Calu3 (cell line): ENCODE data around the gene PPP1R26. TPM values are rescaled to one million over a fixed set of nuclear protein-coding genes. Genes with fewer than 3 reads are reported as not detected.

Experiments used
- BruUV-seq: library from RNA; stranded (reverse); fragments of 400-500 nt; replicated peaks from 2 replicates; lab custom pipeline; 2021; lab: Mats Ljungman, UMichigan
- CTCF ChIA-PET: fragments of 300-600 bp; sonication (Branson Sonifier 250); formaldehyde crosslinking; loops from one replicate; lab custom pipeline; 2022; ENCODE audit warnings: antibody characterized with exemption; lab: Charles Lee
- DNase-seq: peaks from one replicate; pipeline ENCODE4 v3.0.0; 2022
- H3K27ac Mint-ChIP-seq: one replicate; pipeline ENCODE4 v1.8.0; 2022; ENCODE audit warnings: mixed read lengths; ENCODE audit not compliant: unreplicated experiment
- H3K27me3 Mint-ChIP-seq: one replicate; pipeline ENCODE4 v1.8.0; 2022; ENCODE audit warnings: mixed read lengths; ENCODE audit not compliant: unreplicated experiment
- H3K36me3 Mint-ChIP-seq: one replicate; pipeline ENCODE4 v1.8.0; 2022; ENCODE audit warnings: mild to moderate bottlenecking, moderate library complexity, mixed read lengths; ENCODE audit not compliant: insufficient read depth, unreplicated experiment
- H3K4me1 Mint-ChIP-seq: one replicate; pipeline ENCODE4 v1.8.0; 2022; ENCODE audit warnings: mild to moderate bottlenecking, low read depth, mixed read lengths; ENCODE audit not compliant: unreplicated experiment
- H3K4me3 Mint-ChIP-seq: one replicate; pipeline ENCODE4 v1.8.0; 2022; ENCODE audit warnings: mild to moderate bottlenecking, low read depth, moderate library complexity, mixed read lengths; ENCODE audit not compliant: unreplicated experiment
- H3K9me3 Mint-ChIP-seq: one replicate; pipeline ENCODE4 v1.8.0; 2022; ENCODE audit warnings: low read depth, mixed read lengths; ENCODE audit not compliant: unreplicated experiment
- intact Hi-C: fragments of 100-400 bp; cut with micrococcal nuclease; formaldehyde crosslinking; loops from one replicate; pipeline ENCODE4 v1.10.0; 2022; ENCODE audit not compliant: unreplicated experiment
- total RNA-seq: library from RNA; stranded (reverse); gene quantifications from 2 replicates; pipeline ENCODE4 v1.2.3, GENCODE V29; 2022
- TF ChIP-seq, protein P1 (sequence below): fragments of 200-600 bp; IDR thresholded peaks from one replicate; pipeline ENCODE4 v1.8.0; 2022; ENCODE audit warnings: antibody characterized with exemption; ENCODE audit not compliant: unreplicated experiment

The PPP1R26 gene
- total RNA-seq, 1 experiment from 2014 or later = 35.1 TPM

DNA sequence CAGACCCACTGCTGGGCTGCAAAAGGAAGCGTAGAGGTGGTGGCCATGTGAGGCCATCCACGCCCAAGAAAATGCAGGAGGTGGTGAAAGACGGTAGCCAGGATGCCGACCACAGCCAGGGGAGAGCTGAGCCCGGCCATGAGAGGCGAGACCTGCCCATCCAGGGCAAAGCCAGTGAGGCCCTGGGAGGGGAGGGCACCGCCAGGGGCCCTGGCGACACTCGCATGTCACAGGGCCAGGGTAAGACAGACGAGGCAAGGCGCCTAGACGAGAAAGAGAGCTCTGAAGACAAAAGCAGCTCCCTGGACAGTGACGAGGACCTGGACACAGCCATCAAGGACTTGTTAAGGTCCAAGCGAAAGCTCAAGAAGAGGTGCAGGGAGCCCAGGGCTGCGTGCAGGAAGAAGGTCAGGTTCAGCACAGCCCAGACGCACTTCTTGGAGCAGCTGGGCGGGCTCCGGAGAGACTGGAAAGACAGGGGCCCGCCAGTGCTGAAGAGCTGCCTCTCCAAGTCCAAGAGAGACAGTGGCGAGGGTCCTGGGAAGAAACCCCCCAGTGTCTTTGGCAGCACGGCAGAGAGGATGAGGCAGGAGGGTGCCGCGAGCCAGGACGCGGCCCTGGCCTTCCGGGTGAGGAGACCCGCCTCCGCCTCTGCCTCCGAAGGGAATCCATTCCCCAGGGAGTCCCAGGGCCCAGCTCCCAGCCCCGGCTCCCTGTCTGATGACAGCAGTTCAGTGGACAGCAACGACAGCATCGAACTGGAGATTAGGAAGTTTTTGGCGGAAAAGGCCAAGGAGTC is 6.9 kb downstream of the PPP1R26 start:
- Mint-ChIP-seq H3K9me3 (no peaks in the 10 kb centered on the region), H3K27me3 (no peaks in the 10 kb centered on the region), H3K27ac (no peak overlapping the region), H3K4me1 (no peaks in the 10 kb centered on the region), H3K4me3 (no peak overlapping the region), H3K36me3 (peaks cover 21% of the 10 kb centered on the region)
- intact Hi-C loops = no loop called here
- BruUV-seq = no TSS peak
- CTCF ChIA-PET = interaction anchor here (0.6 kb wide), 1 partner anchor 49 kb away, joined by 3 read pairs; no protein-coding TSS in a partner anchor
- TF ChIP-seq, protein P1, sequence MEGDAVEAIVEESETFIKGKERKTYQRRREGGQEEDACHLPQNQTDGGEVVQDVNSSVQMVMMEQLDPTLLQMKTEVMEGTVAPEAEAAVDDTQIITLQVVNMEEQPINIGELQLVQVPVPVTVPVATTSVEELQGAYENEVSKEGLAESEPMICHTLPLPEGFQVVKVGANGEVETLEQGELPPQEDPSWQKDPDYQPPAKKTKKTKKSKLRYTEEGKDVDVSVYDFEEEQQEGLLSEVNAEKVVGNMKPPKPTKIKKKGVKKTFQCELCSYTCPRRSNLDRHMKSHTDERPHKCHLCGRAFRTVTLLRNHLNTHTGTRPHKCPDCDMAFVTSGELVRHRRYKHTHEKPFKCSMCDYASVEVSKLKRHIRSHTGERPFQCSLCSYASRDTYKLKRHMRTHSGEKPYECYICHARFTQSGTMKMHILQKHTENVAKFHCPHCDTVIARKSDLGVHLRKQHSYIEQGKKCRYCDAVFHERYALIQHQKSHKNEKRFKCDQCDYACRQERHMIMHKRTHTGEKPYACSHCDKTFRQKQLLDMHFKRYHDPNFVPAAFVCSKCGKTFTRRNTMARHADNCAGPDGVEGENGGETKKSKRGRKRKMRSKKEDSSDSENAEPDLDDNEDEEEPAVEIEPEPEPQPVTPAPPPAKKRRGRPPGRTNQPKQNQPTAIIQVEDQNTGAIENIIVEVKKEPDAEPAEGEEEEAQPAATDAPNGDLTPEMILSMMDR = no peak
- DNase-seq = no peak

DNA sequence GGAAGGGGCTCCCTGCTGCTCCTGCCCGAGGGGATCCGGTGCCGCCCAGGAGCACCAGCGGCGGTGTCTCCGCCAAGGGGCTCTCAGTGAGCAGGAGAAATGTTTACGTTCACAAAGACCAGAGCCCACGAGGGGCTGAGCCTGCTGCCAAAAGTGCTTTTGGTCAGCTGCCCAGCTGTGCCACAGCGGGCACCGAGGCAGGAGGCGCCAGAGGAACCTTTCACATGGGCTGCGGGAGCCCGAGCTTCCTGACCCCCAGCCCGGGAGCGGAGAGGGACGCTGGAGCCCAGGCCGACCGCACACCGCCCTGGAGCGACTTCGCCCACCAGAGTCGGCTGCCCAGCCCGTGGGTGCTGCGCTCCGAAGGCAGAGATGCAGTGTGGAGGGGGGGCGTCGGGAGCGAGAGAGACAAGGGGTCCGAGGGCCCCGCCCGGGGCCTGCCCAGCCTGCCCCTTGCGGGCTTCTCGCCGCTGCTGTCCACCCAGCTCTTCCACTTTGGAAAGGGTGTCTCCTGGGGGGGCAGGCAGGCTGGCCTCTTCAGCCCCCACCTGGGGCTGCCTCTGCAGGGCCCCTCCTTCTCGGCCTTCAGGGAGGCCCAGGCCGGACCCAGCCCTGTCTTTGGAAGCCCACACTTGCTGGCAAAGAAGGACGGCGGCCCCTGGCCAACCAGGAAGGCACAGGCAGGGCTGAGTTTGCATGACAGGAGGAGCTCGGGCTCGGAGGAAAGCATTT is 7.9 kb downstream of the PPP1R26 start:
- no peak for DNase-seq
- no peaks in the 10 kb centered on the region for H3K27me3 Mint-ChIP-seq
- intact Hi-C loops = no loop called here
- no peak overlapping the region for H3K4me3 Mint-ChIP-seq
- BruUV-seq = no TSS peak
- TF ChIP-seq, protein P1 = no peak
- CTCF ChIA-PET = interaction anchor here (0.6 kb wide), 1 partner anchor 22 kb away, joined by 3 read pairs; no protein-coding TSS in a partner anchor
- H3K4me1 Mint-ChIP-seq = no peaks in the 10 kb centered on the region
- no peaks in the 10 kb centered on the region for H3K9me3 Mint-ChIP-seq
- peaks cover 19% of the 10 kb centered on the region for H3K36me3 Mint-ChIP-seq
- H3K27ac Mint-ChIP-seq = no peak overlapping the region

- Mint-ChIP-seq H3K4me3 (no peak overlapping the region), H3K4me1 (no peaks in the 10 kb centered on the region), H3K9me3 (no peaks in the 10 kb centered on the region), H3K36me3 (peaks cover 17% of the 10 kb centered on the region), H3K27me3 (no peaks in the 10 kb centered on the region), H3K27ac (no peak overlapping the region)
- no peak for DNase-seq
- intact Hi-C loops = no loop called here
- BruUV-seq = no TSS peak
- TF ChIP-seq, protein P1 = no peak
- CTCF ChIA-PET = interaction anchor here (0.6 kb wide), 1 partner anchor 22 kb away, joined by 3 read pairs; no protein-coding TSS in a partner anchor
Observed at GRCh38 chr9:135488013-135488330, 8.4 kb downstream of the PPP1R26 start.

- intact Hi-C loops = no loop called here
- H3K27ac Mint-ChIP-seq = no peak overlapping the region
Observed at GRCh38 chr9:135488527-135488926, 8.9 kb downstream of the PPP1R26 start.

More at GRCh38 chr9:135488527-135488926, 8.9 kb downstream of the PPP1R26 start:
- H3K9me3 Mint-ChIP-seq = no peaks in the 10 kb centered on the region
- no TSS peak for BruUV-seq
- CTCF ChIA-PET = no interaction called here
- no peaks in the 10 kb centered on the region for H3K27me3 Mint-ChIP-seq
- H3K4me3 Mint-ChIP-seq = no peak overlapping the region
- peaks cover 17% of the 10 kb centered on the region for H3K36me3 Mint-ChIP-seq
- H3K4me1 Mint-ChIP-seq = no peaks in the 10 kb centered on the region
- no peak for DNase-seq
- TF ChIP-seq, protein P1 = no peak
